H9 (cell line): ENCODE results near the gene OTUD3. TPM values are rescaled to one million over a fixed set of nuclear protein-coding genes. Genes with fewer than 3 reads are reported as not detected.

Source experiments
- DNase-seq: peaks from one replicate; pipeline ENCODE4 v3.0.0-alpha.2; 2017
- H2AFZ ChIP-seq: one replicate; pipeline ENCODE4 v1.6.1; 2013; ENCODE audit warnings: mild to moderate bottlenecking, low read length, control low read depth, moderate library complexity
- H2AK5ac ChIP-seq: 2 replicates; pipeline ENCODE4 v1.6.1; 2013; ENCODE audit warnings: low read length, control low read depth, mixed read lengths; ENCODE audit not compliant: insufficient read length
- H2BK120ac ChIP-seq: one replicate; pipeline ENCODE4 v1.6.1; 2013; ENCODE audit warnings: low read depth, mild to moderate bottlenecking, low read length, control low read depth, inconsistent platforms; ENCODE audit not compliant: poor library complexity, severe bottlenecking
- H2BK12ac ChIP-seq: 2 replicates; pipeline ENCODE4 v1.6.1; 2013; ENCODE audit warnings: low read length, control low read depth, mixed read lengths, low read depth; ENCODE audit not compliant: insufficient read length
- H2BK15ac ChIP-seq: 2 replicates; pipeline ENCODE4 v1.6.1; 2013; ENCODE audit warnings: low read depth, low read length, control low read depth
- H2BK20ac ChIP-seq: one replicate; pipeline ENCODE4 v1.6.1; 2013; ENCODE audit warnings: low read depth, mild to moderate bottlenecking, low read length, control low read depth, inconsistent platforms; ENCODE audit not compliant: poor library complexity, severe bottlenecking
- H2BK5ac ChIP-seq: 2 replicates; pipeline ENCODE4 v1.6.1; 2013; ENCODE audit warnings: low read length, control low read depth, mixed read lengths; ENCODE audit not compliant: insufficient read length
- H3K14ac ChIP-seq: 2 replicates; pipeline ENCODE4 v1.6.1; 2013; ENCODE audit warnings: low read length, control low read depth; ENCODE audit not compliant: insufficient read depth
- H3K18ac ChIP-seq: 2 replicates; pipeline ENCODE4 v1.6.1; 2013; ENCODE audit warnings: low read depth, mild to moderate bottlenecking, mixed read lengths, low read length, control low read depth; ENCODE audit not compliant: insufficient read length
- H3K23ac ChIP-seq: 2 replicates; pipeline ENCODE4 v1.6.1; 2013; ENCODE audit warnings: low read length, control low read depth, mixed read lengths, low read depth; ENCODE audit not compliant: insufficient read length
- H3K23me2 ChIP-seq: 2 replicates; pipeline ENCODE4 v1.6.1; 2013; ENCODE audit warnings: low read depth, mild to moderate bottlenecking, mixed read lengths, low read length, control low read depth; ENCODE audit not compliant: insufficient read length, poor library complexity, severe bottlenecking
- H3K27ac ChIP-seq: 2 replicates; pipeline ENCODE4 v1.5.1; 2013; ENCODE audit warnings: low read length, control low read depth, mixed read lengths, low read depth; ENCODE audit not compliant: insufficient read length
- H3K27me3 ChIP-seq: 2 replicates; pipeline ENCODE4 v1.6.1; 2013; ENCODE audit warnings: low read length, control low read depth, inconsistent platforms; ENCODE audit not compliant: insufficient read depth
- H3K4ac ChIP-seq: 2 replicates; pipeline ENCODE4 v1.6.1; 2013; ENCODE audit warnings: low read depth, mild to moderate bottlenecking, control low read depth, inconsistent platforms, low read length, moderate library complexity
- H3K4me1 ChIP-seq: 2 replicates; pipeline ENCODE4 v1.6.1; 2013; ENCODE audit warnings: low read length, control low read depth, inconsistent platforms; ENCODE audit not compliant: insufficient read depth
- H3K4me2 ChIP-seq: 2 replicates; pipeline ENCODE4 v1.6.1; 2013; ENCODE audit warnings: low read length, control low read depth, mixed read lengths; ENCODE audit not compliant: insufficient read length, insufficient read depth
- H3K56ac ChIP-seq: 2 replicates; pipeline ENCODE4 v1.6.1; 2013; ENCODE audit warnings: low read depth, mild to moderate bottlenecking, mixed read lengths, low read length, control low read depth; ENCODE audit not compliant: insufficient read length
- H3K79me1 ChIP-seq: 2 replicates; pipeline ENCODE4 v1.6.1; 2013; ENCODE audit warnings: low read depth, mild to moderate bottlenecking, moderate library complexity, low read length, control low read depth, inconsistent platforms; ENCODE audit not compliant: insufficient read depth, poor library complexity, severe bottlenecking
- H3K79me2 ChIP-seq: 2 replicates; pipeline ENCODE4 v1.6.1; 2013; ENCODE audit warnings: low read length, control low read depth, inconsistent platforms; ENCODE audit not compliant: insufficient read depth
- H3K9ac ChIP-seq: 2 replicates; pipeline ENCODE4 v1.6.1; 2013; ENCODE audit warnings: low read length, control low read depth, mixed read lengths; ENCODE audit not compliant: insufficient read length; ENCODE audit errors: extremely low read depth
- H3K9me3 ChIP-seq: one replicate; pipeline ENCODE4 v1.6.1; 2013; ENCODE audit warnings: low read depth, low read length, inconsistent platforms; ENCODE audit not compliant: control insufficient read depth
- H3T11ph ChIP-seq: one replicate; pipeline ENCODE4 v1.6.1; 2013; ENCODE audit warnings: mild to moderate bottlenecking, low read length, control low read depth, inconsistent platforms
- H4K20me1 ChIP-seq: one replicate; pipeline ENCODE4 v1.6.1; 2013; ENCODE audit not compliant: control insufficient read depth, insufficient read length, insufficient read depth
- H4K5ac ChIP-seq: 2 replicates; pipeline ENCODE4 v1.6.1; 2013; ENCODE audit warnings: low read depth, mild to moderate bottlenecking, mixed read lengths, low read length, control low read depth; ENCODE audit not compliant: insufficient read length
- H4K8ac ChIP-seq: replicated peaks from 2 replicates; pipeline ENCODE4 v1.6.1; 2013; ENCODE audit warnings: low read length, control low read depth, mixed read lengths, low read depth; ENCODE audit not compliant: insufficient read length
- H4K91ac ChIP-seq: 2 replicates; pipeline ENCODE4 v1.6.1; 2013; ENCODE audit warnings: low read depth, mild to moderate bottlenecking, moderate library complexity, mixed read lengths, low read length, control low read depth; ENCODE audit not compliant: insufficient read length
- H3K27ac Mint-ChIP-seq, 3 experiments: 2 replicates in 2 of 3; 3 replicates in 1 of 3; pipeline ENCODE4 v1.8.0; 2020 to 2021; ENCODE audit warnings: mixed read lengths in 3 of 3, mild to moderate bottlenecking in 1 of 3, moderate library complexity in 1 of 3
- H3K27me3 Mint-ChIP-seq: 2 replicates; pipeline ENCODE4 v1.8.0; 2021; ENCODE audit warnings: low read depth, mild to moderate bottlenecking, moderate library complexity, mixed read lengths
- H3K36me3 Mint-ChIP-seq, 3 experiments: 2 replicates in 2 of 3; 3 replicates in 1 of 3; pipeline ENCODE4 v1.8.0; 2020 to 2021; ENCODE audit warnings: low read depth in 3 of 3, mixed read lengths in 3 of 3; ENCODE audit not compliant: insufficient read depth in 1 of 3
- H3K4me1 Mint-ChIP-seq, 2 experiments: 2 replicates each; pipeline ENCODE4 v1.8.0; 2020; ENCODE audit warnings: mixed read lengths in 2 of 2
- H3K4me3 Mint-ChIP-seq, 2 experiments: 2 replicates in 1 of 2; 3 replicates in 1 of 2; pipeline ENCODE4 v1.8.0; 2020 to 2021; ENCODE audit warnings: mild to moderate bottlenecking in 2 of 2, mixed read lengths in 2 of 2, moderate library complexity in 1 of 2
- H3K9me3 Mint-ChIP-seq, 2 experiments: 2 replicates in 1 of 2; 3 replicates in 1 of 2; pipeline ENCODE4 v1.8.0; 2020; ENCODE audit warnings: mild to moderate bottlenecking in 2 of 2, mixed read lengths in 2 of 2, moderate library complexity in 1 of 2
- whole genome bisulfite sequencing: extraction: QIAGEN DNeasy Blood & Tissue Kit; methylation state at CpG from one replicate; pipeline ENCODE4 v1.1.7; 2013; ENCODE audit warnings: missing lambda C conversion rate, low lambda C conversion rate, mixed read lengths; ENCODE audit not compliant: insufficient read length; ENCODE audit errors: extremely low coverage; 5-methylcytosine and 5-hydroxymethylcytosine counted together
- total RNA-seq: library from RNA; stranded (reverse); gene quantifications from 2 replicates; pipeline ENCODE4 v1.2.1, GENCODE V29; 2021
- TF ChIP-seq, protein P1 (sequence below): fragments of 200-600 bp; sonication (generic); conservative IDR thresholded peaks from 3 replicates; pipeline ENCODE4 v1.8.0; 2021; ENCODE audit warnings: antibody characterized with exemption, mild to moderate bottlenecking

OTUD3 gene
- total RNA-seq, 1 experiment from 2014 or later = 12.0 TPM

- Histone ChIP-seq H3K18ac (no peak overlapping the region), H3K79me2 (peaks cover 11% of the 10 kb centered on the region; the same call in 1 of the 2 replicates), H4K20me1 (no peaks in the 10 kb centered on the region), H2AFZ (no peak overlapping the region), H2AK5ac (no peak overlapping the region), H4K91ac (no peak overlapping the region), H3K4me1 (no peaks in the 10 kb centered on the region), H3K79me1 (no peaks in the 10 kb centered on the region), H2BK12ac (no peak overlapping the region), H2BK15ac (no peak overlapping the region), H3K23me2 (peaks cover 7% of the 10 kb centered on the region), H3K4me2 (no peak overlapping the region), H4K8ac (no peak overlapping the region), H2BK120ac (no peak overlapping the region), H3K9ac (no peak overlapping the region), H3K27me3 (no peaks in the 10 kb centered on the region), H3K56ac (no peak overlapping the region), H4K5ac (no peak overlapping the region), H3K23ac (no peak overlapping the region), H3K27ac (no peak overlapping the region), H3K4ac (no peak overlapping the region), H3T11ph (no peak overlapping the region), H3K14ac (no peak overlapping the region), H2BK5ac (no peak overlapping the region), H2BK20ac (no peak overlapping the region), H3K9me3 (no peaks in the 10 kb centered on the region)
- TF ChIP-seq, protein P1, sequence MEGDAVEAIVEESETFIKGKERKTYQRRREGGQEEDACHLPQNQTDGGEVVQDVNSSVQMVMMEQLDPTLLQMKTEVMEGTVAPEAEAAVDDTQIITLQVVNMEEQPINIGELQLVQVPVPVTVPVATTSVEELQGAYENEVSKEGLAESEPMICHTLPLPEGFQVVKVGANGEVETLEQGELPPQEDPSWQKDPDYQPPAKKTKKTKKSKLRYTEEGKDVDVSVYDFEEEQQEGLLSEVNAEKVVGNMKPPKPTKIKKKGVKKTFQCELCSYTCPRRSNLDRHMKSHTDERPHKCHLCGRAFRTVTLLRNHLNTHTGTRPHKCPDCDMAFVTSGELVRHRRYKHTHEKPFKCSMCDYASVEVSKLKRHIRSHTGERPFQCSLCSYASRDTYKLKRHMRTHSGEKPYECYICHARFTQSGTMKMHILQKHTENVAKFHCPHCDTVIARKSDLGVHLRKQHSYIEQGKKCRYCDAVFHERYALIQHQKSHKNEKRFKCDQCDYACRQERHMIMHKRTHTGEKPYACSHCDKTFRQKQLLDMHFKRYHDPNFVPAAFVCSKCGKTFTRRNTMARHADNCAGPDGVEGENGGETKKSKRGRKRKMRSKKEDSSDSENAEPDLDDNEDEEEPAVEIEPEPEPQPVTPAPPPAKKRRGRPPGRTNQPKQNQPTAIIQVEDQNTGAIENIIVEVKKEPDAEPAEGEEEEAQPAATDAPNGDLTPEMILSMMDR = no peak
- Mint-ChIP-seq H3K36me3 (no peaks in the 10 kb centered on the region; a peak in 2 of 7 replicates), H3K27ac (no peak overlapping the region), H3K9me3 (peaks cover 0 to 7% of the 10 kb centered on the region in 2 experiments; a peak in 3 of 5 replicates), H3K27me3 (no peaks in the 10 kb centered on the region; the same call in none of the 2 replicates), H3K4me1 (peaks cover 18 to 22% of the 10 kb centered on the region in 2 experiments), H3K4me3 (no peak overlapping the region)
- no peak for DNase-seq
- no CpG with 5 or more reads among the region's 4 CpGs for WGBS
Measured at GRCh38 chr1:19879227-19879626, 3.0 kb upstream of the OTUD3 start.
